Stimulated activated naive B cell treated with anti-CD40 and anti-IgM and Interleukin-4, amounts not matched to agents 10 μg/mL and 1 μg/mL and 100 μg/mL, for 72 hours (primary cell): ENCODE results near the gene NOCT.
A peak's percentile ranks its signal among the peaks of the same experiment; 100 is the strongest.
"Not testable (repeated sequence)": the region's sequence is repeated elsewhere in the genome, so short reads cannot be mapped to it uniquely, and the experiment has no call there.

Experiments
- ATAC-seq, 2 donors: fragments of 150-1000 bp; cut with Tn5 transposase; replicated peaks; 2 replicates each; pipeline ENCODE4 v1.10.0; 2021; ENCODE audit warnings: moderate library complexity in 1 of 2
- DNase-seq: peaks from one replicate; pipeline ENCODE4 v3.0.0; 2021
- H3K27ac Mint-ChIP-seq: one replicate; pipeline ENCODE4 v1.8.0; 2022; ENCODE audit warnings: mild to moderate bottlenecking, mixed read lengths
- H3K27me3 Mint-ChIP-seq, 2 donors: one replicate each; pipeline ENCODE4 v1.8.0; 2022; ENCODE audit warnings: mixed read lengths in 2 of 2
- H3K36me3 Mint-ChIP-seq, 2 donors: one replicate each; pipeline ENCODE4 v1.8.0; 2022; ENCODE audit warnings: mixed read lengths in 2 of 2, mild to moderate bottlenecking in 1 of 2
- H3K4me1 Mint-ChIP-seq, 2 donors: one replicate each; pipeline ENCODE4 v1.8.0; 2022; ENCODE audit warnings: mixed read lengths in 2 of 2, mild to moderate bottlenecking in 1 of 2
- H3K4me3 Mint-ChIP-seq, 2 donors: one replicate each; pipeline ENCODE4 v1.8.0; 2022; ENCODE audit warnings: mild to moderate bottlenecking in 2 of 2, mixed read lengths in 2 of 2, moderate library complexity in 1 of 2
- H3K9me3 Mint-ChIP-seq, 2 donors: one replicate each; pipeline ENCODE4 v1.8.0; 2022; ENCODE audit warnings: mixed read lengths in 2 of 2, mild to moderate bottlenecking in 1 of 2

NOCT gene

DNA sequence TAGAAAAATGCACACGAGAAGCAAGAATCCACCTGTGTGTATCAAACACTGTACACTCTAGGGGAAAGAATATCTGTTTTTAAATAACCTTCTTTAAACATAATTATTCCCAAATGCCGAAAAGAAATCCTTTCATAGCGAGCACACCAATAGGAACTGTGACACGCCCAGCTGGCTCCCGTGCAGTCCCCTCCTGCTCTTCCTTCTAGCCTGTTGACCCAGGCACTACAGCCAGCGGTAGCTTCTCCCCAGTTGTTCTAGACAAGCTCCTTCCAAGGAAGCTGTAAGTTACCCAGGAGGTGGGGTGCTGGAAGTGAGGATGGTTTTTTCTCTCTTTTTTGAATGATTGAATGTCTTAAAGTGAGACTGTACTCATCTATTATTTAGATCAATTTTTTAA lies 19.5 kb upstream of the NOCT start:
- no peak overlapping the region for H3K27ac Mint-ChIP-seq
- H3K4me3 Mint-ChIP-seq: no peak overlapping the region
- H3K9me3 Mint-ChIP-seq: no peaks in the 10 kb centered on the region
- DNase-seq (no peak), ATAC-seq (no peak)
- no peaks in the 10 kb centered on the region for H3K27me3 Mint-ChIP-seq
- H3K36me3 Mint-ChIP-seq: no peaks in the 10 kb centered on the region
- peaks cover 3 to 9% of the 10 kb centered on the region in 2 donors for H3K4me1 Mint-ChIP-seq

DNA sequence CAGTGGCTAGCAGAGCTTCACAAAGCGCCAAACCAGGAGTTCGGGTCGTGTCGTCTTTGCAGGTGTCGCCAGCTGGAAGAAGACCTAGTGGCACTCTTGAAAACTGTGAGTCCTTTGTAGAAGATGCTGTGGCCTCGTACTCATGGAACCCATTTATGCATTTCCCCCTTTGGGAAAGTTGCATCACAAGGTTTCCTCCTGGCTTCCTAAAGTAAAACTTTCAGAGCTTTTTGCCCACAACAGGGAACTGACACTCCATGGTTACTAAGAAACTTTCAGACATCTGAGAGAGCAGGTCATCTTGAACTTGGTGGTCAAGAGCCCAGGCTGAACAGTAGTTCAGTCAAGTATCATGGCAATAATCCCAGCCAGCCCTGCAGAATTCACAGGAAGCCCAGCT lies 15.9 kb upstream of the NOCT start:
- Mint-ChIP-seq H3K27me3 (no peaks in the 10 kb centered on the region), H3K4me3 (no peak overlapping the region), H3K36me3 (no peaks in the 10 kb centered on the region), H3K27ac (no peak overlapping the region), H3K4me1 (no peaks in the 10 kb centered on the region), H3K9me3 (no peaks in the 10 kb centered on the region)
- no peak for DNase-seq
- no peak for ATAC-seq

GRCh38 chr4:139000134-139000533 lies 15.4 kb upstream of the NOCT start:
- H3K27ac Mint-ChIP-seq: not testable (repeated sequence)

DNA sequence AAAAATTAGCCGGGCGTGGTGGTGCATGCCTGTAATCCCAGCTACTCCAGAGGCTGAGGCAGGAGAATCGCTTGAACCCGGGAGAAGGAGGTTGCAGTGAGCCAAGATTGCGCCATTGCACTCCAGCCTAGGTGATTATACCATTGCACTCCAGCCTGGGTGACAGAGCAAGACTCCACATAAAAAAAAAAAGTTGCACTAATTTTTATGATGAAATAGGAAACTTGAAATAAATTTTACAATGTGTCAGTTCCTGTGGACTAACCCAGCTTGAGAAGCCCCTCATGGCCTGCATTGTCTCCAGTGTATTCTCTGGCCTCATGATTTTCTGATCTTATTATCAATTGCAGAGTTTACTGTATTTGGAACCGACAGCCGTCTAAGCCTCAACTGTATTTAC lies 14.2 kb upstream of the NOCT start:
- not testable (repeated sequence) for H3K27me3 Mint-ChIP-seq, H3K36me3 Mint-ChIP-seq, H3K4me1 Mint-ChIP-seq, DNase-seq, ATAC-seq, H3K27ac Mint-ChIP-seq, H3K9me3 Mint-ChIP-seq, H3K4me3 Mint-ChIP-seq

More at GRCh38 chr4:139000134-139000533, 15.4 kb upstream of the NOCT start:
- H3K4me3 Mint-ChIP-seq, H3K36me3 Mint-ChIP-seq, ATAC-seq, H3K27me3 Mint-ChIP-seq, H3K9me3 Mint-ChIP-seq, H3K4me1 Mint-ChIP-seq, DNase-seq: not testable (repeated sequence)

- H3K4me1 Mint-ChIP-seq, ATAC-seq, H3K27ac Mint-ChIP-seq, DNase-seq, H3K4me3 Mint-ChIP-seq, H3K9me3 Mint-ChIP-seq, H3K27me3 Mint-ChIP-seq, H3K36me3 Mint-ChIP-seq: not testable (repeated sequence)
Measured at GRCh38 chr4:139003668-139004067, 11.9 kb upstream of the NOCT start.

DNA sequence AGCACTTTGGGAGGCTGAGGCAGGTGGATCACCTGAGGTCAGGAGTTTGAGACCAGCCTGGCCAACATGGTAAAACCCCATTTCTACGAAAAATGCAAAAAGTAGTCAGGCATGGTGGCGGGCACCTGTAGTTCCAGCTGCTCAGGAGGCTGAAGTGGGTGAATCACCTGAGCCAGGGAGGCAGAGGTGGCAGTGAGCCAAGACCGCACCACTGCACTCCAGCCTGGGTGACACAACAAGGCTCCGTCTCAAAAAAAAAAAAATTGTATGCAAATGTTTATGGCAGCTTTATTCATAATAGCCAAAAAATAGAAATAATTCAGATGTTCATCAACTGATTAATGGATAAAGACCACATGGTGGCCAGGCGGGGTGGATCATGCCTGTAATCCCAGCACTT lies 9.8 kb upstream of the NOCT start:
- ATAC-seq: no peak
- Mint-ChIP-seq H3K4me1 (no peaks in the 10 kb centered on the region), H3K27ac (no peak overlapping the region), H3K4me3 (no peak overlapping the region), H3K27me3 (no peaks in the 10 kb centered on the region), H3K36me3 (peaks cover 0 to 4% of the 10 kb centered on the region in 2 donors), H3K9me3 (peaks cover 0 to 3% of the 10 kb centered on the region in 2 donors)
- DNase-seq: no peak

- DNase-seq: no peak
- Mint-ChIP-seq H3K4me3 (no peak overlapping the region), H3K9me3 (peaks cover 0 to 3% of the 10 kb centered on the region in 2 donors), H3K4me1 (no peaks in the 10 kb centered on the region), H3K27ac (no peak overlapping the region), H3K27me3 (no peaks in the 10 kb centered on the region), H3K36me3 (peaks cover 0 to 4% of the 10 kb centered on the region in 2 donors)
- no peak for ATAC-seq
Measured at GRCh38 chr4:139007640-139008039, 7.9 kb upstream of the NOCT start.

DNA sequence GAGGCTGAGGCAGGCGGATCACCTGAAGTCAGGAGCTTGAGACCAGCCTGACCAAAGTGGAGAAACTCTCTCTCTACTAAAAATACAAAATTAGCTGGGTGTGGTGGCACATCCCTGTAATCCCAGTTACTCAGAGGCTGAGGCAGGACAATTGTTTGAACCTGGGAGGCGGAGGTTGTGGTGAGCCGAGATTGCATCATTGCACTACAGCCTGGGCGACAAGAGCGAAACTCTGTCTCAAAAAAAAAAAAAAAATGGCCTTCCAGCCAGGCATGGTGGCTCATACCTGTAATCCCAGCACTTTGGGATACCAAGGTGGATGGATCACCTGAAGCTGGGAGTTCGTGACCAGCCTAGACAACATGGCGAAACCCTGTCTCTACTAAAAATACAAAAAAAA lies 7.3 kb upstream of the NOCT start:
- not testable (repeated sequence) for DNase-seq, H3K36me3 Mint-ChIP-seq, H3K9me3 Mint-ChIP-seq, H3K4me3 Mint-ChIP-seq, H3K4me1 Mint-ChIP-seq, H3K27me3 Mint-ChIP-seq, H3K27ac Mint-ChIP-seq, ATAC-seq

GRCh38 chr4:139009702-139010101 lies 5.9 kb upstream of the NOCT start:
- Mint-ChIP-seq H3K27me3 (no peaks in the 10 kb centered on the region), H3K27ac (no peak overlapping the region), H3K36me3 (peaks cover 0 to 4% of the 10 kb centered on the region in 2 donors), H3K4me3 (no peak overlapping the region), H3K4me1 (peaks cover 6 to 9% of the 10 kb centered on the region in 2 donors), H3K9me3 (peaks cover 0 to 3% of the 10 kb centered on the region in 2 donors)
- ATAC-seq (no peak), DNase-seq (no peak)

DNA sequence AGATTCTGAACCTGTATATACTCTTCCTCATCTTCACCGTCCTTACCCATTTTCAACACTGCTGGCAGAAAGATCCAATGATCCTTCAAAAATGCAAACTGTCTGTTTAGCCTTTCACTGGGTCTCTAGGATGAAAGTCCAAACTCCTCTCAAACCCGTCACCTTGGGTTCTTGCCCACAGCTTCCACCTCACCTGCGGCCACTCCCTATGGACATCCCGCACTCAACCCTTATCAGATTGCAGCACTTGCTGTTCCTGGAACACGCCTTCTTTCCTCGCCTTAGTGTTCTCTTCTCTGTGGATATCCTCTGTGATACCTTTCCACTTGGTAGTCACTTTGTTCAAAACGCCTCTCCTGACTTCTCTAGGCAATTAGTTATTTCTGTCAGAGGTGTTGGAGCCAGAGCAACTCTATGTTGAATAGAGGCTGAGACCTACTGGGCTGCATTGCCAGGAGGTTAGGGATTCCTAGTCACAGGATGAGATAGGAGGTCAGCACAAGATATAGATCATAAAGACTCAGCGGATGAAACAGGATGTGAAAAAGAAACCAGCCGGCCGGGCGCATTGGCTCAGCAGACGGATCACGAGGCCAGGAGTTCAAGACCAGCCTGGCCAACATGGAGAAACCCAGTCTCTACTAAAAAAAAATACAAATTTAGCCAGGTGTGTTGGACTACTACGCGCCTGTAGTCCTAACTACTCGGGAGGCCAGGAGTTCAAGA lies 4.2 kb upstream of the NOCT start:
- peaks cover 0 to 3% of the 10 kb centered on the region in 2 donors for H3K9me3 Mint-ChIP-seq
- DNase-seq (no peak), ATAC-seq (no peak)
- H3K27ac Mint-ChIP-seq: no peak overlapping the region
- no peaks in the 10 kb centered on the region for H3K27me3 Mint-ChIP-seq
- peaks cover 0 to 4% of the 10 kb centered on the region in 2 donors for H3K36me3 Mint-ChIP-seq
- peaks cover 11 to 16% of the 10 kb centered on the region in 2 donors for H3K4me1 Mint-ChIP-seq
- H3K4me3 Mint-ChIP-seq: no peak overlapping the region

- H3K27ac Mint-ChIP-seq: peak overlapping the region; percentile 99
- no peak for DNase-seq
- peak; percentile 8 to 20 for ATAC-seq
- H3K4me1 Mint-ChIP-seq: peaks cover 19 to 25% of the 10 kb centered on the region in 2 donors
- H3K9me3 Mint-ChIP-seq: no peaks in the 10 kb centered on the region
- H3K4me3 Mint-ChIP-seq: peak overlapping the region; percentile 87 to 89
- H3K27me3 Mint-ChIP-seq: no peaks in the 10 kb centered on the region
- peaks cover 6% of the 10 kb centered on the region in 2 donors for H3K36me3 Mint-ChIP-seq
Measured at GRCh38 chr4:139014371-139015268, 961 bp upstream of the NOCT start.

DNA sequence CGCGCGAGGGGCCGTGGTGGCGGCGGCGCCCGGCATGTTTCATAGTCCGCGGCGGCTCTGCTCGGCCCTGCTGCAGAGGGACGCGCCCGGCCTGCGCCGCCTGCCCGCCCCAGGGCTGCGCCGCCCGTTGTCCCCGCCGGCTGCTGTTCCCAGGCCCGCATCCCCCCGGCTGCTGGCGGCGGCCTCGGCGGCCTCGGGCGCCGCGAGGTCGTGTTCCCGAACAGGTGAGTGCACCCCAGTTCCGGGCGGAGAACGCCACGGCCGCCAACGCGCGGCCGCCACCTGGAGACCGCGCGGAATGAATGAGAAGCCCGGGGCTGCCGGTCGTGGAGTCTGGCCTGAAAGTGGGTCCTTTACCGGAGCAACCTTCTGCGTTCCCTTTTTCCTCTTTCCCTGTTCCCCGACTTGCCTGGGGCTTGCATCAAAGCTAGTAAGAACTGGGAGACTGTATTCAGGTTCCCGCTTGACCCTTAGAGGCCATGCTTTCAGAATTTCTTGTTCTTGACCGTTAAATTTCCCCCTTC lies 429 bp downstream of the NOCT start:
- Mint-ChIP-seq H3K27ac (peak overlapping the region; percentile 99), H3K36me3 (peaks cover 10 to 17% of the 10 kb centered on the region in 2 donors), H3K4me1 (peaks cover 22 to 34% of the 10 kb centered on the region in 2 donors), H3K27me3 (no peaks in the 10 kb centered on the region), H3K4me3 (peak overlapping the region; percentile 87 to 89), H3K9me3 (no peaks in the 10 kb centered on the region)
- no peak for DNase-seq
- ATAC-seq: peak; percentile 29 to 38

DNA sequence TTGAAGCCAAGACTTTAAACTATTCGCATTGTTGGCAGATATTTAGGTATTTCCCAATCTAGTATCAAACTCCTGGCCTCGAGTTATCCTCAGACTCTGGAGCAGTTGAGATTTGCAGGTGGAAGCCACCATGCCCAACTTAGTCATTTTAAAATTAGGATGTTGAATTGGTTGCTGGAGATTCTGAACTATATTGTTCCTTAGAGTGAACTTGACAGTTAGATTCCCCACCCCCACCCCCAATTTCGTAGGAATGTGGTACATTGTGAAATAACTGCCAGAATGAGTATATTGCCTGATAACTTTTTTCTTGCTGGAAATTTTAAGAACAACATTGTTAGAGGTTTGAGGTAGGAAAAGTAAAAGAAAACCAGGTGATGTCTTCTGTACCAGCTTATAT lies 2.3 kb downstream of the NOCT start:
- DNase-seq (no peak), ATAC-seq (no peak)
- H3K9me3 Mint-ChIP-seq: no peaks in the 10 kb centered on the region
- no peaks in the 10 kb centered on the region for H3K27me3 Mint-ChIP-seq
- H3K4me3 Mint-ChIP-seq: no peak overlapping the region
- H3K36me3 Mint-ChIP-seq: peaks cover 15 to 20% of the 10 kb centered on the region in 2 donors
- no peak overlapping the region for H3K27ac Mint-ChIP-seq
- peaks cover 22 to 34% of the 10 kb centered on the region in 2 donors for H3K4me1 Mint-ChIP-seq

GRCh38 chr4:139018501-139018900 lies 2.9 kb downstream of the NOCT start:
- Mint-ChIP-seq H3K27me3 (no peaks in the 10 kb centered on the region), H3K4me3 (peak overlapping the region in 1 of 2 donors; percentile 10), H3K4me1 (peaks cover 22 to 34% of the 10 kb centered on the region in 2 donors), H3K36me3 (peaks cover 16 to 24% of the 10 kb centered on the region in 2 donors), H3K27ac (no peak overlapping the region), H3K9me3 (no peaks in the 10 kb centered on the region)
- ATAC-seq (no peak), DNase-seq (no peak)
